H9 (cell line): Measurements from ENCODE around the gene FARP1. TPM values are rescaled to one million over a fixed set of nuclear protein-coding genes. Genes with fewer than 3 reads are reported as not detected.
A peak's percentile ranks its signal among the peaks of the same experiment; 100 is the strongest.

Experiments
- DNase-seq: peaks from one replicate; pipeline ENCODE4 v3.0.0-alpha.2; 2017
- H2AFZ ChIP-seq: one replicate; pipeline ENCODE4 v1.6.1; 2013; ENCODE audit warnings: mild to moderate bottlenecking, low read length, control low read depth, moderate library complexity
- H2AK5ac ChIP-seq: 2 replicates; pipeline ENCODE4 v1.6.1; 2013; ENCODE audit warnings: low read length, control low read depth, mixed read lengths; ENCODE audit not compliant: insufficient read length
- H2BK120ac ChIP-seq: one replicate; pipeline ENCODE4 v1.6.1; 2013; ENCODE audit warnings: low read depth, mild to moderate bottlenecking, low read length, control low read depth, inconsistent platforms; ENCODE audit not compliant: poor library complexity, severe bottlenecking
- H2BK12ac ChIP-seq: 2 replicates; pipeline ENCODE4 v1.6.1; 2013; ENCODE audit warnings: low read length, control low read depth, mixed read lengths, low read depth; ENCODE audit not compliant: insufficient read length
- H2BK15ac ChIP-seq: 2 replicates; pipeline ENCODE4 v1.6.1; 2013; ENCODE audit warnings: low read depth, low read length, control low read depth
- H2BK20ac ChIP-seq: one replicate; pipeline ENCODE4 v1.6.1; 2013; ENCODE audit warnings: low read depth, mild to moderate bottlenecking, low read length, control low read depth, inconsistent platforms; ENCODE audit not compliant: poor library complexity, severe bottlenecking
- H2BK5ac ChIP-seq: 2 replicates; pipeline ENCODE4 v1.6.1; 2013; ENCODE audit warnings: low read length, control low read depth, mixed read lengths; ENCODE audit not compliant: insufficient read length
- H3K14ac ChIP-seq: 2 replicates; pipeline ENCODE4 v1.6.1; 2013; ENCODE audit warnings: low read length, control low read depth; ENCODE audit not compliant: insufficient read depth
- H3K18ac ChIP-seq: 2 replicates; pipeline ENCODE4 v1.6.1; 2013; ENCODE audit warnings: low read depth, mild to moderate bottlenecking, mixed read lengths, low read length, control low read depth; ENCODE audit not compliant: insufficient read length
- H3K23ac ChIP-seq: 2 replicates; pipeline ENCODE4 v1.6.1; 2013; ENCODE audit warnings: low read length, control low read depth, mixed read lengths, low read depth; ENCODE audit not compliant: insufficient read length
- H3K23me2 ChIP-seq: 2 replicates; pipeline ENCODE4 v1.6.1; 2013; ENCODE audit warnings: low read depth, mild to moderate bottlenecking, mixed read lengths, low read length, control low read depth; ENCODE audit not compliant: insufficient read length, poor library complexity, severe bottlenecking
- H3K27ac ChIP-seq: 2 replicates; pipeline ENCODE4 v1.5.1; 2013; ENCODE audit warnings: low read length, control low read depth, mixed read lengths, low read depth; ENCODE audit not compliant: insufficient read length
- H3K27me3 ChIP-seq: 2 replicates; pipeline ENCODE4 v1.6.1; 2013; ENCODE audit warnings: low read length, control low read depth, inconsistent platforms; ENCODE audit not compliant: insufficient read depth
- H3K4ac ChIP-seq: 2 replicates; pipeline ENCODE4 v1.6.1; 2013; ENCODE audit warnings: low read depth, mild to moderate bottlenecking, control low read depth, inconsistent platforms, low read length, moderate library complexity
- H3K4me1 ChIP-seq: 2 replicates; pipeline ENCODE4 v1.6.1; 2013; ENCODE audit warnings: low read length, control low read depth, inconsistent platforms; ENCODE audit not compliant: insufficient read depth
- H3K4me2 ChIP-seq: 2 replicates; pipeline ENCODE4 v1.6.1; 2013; ENCODE audit warnings: low read length, control low read depth, mixed read lengths; ENCODE audit not compliant: insufficient read length, insufficient read depth
- H3K56ac ChIP-seq: 2 replicates; pipeline ENCODE4 v1.6.1; 2013; ENCODE audit warnings: low read depth, mild to moderate bottlenecking, mixed read lengths, low read length, control low read depth; ENCODE audit not compliant: insufficient read length
- H3K79me1 ChIP-seq: 2 replicates; pipeline ENCODE4 v1.6.1; 2013; ENCODE audit warnings: low read depth, mild to moderate bottlenecking, moderate library complexity, low read length, control low read depth, inconsistent platforms; ENCODE audit not compliant: insufficient read depth, poor library complexity, severe bottlenecking
- H3K79me2 ChIP-seq: 2 replicates; pipeline ENCODE4 v1.6.1; 2013; ENCODE audit warnings: low read length, control low read depth, inconsistent platforms; ENCODE audit not compliant: insufficient read depth
- H3K9ac ChIP-seq: 2 replicates; pipeline ENCODE4 v1.6.1; 2013; ENCODE audit warnings: low read length, control low read depth, mixed read lengths; ENCODE audit not compliant: insufficient read length; ENCODE audit errors: extremely low read depth
- H3K9me3 ChIP-seq: one replicate; pipeline ENCODE4 v1.6.1; 2013; ENCODE audit warnings: low read depth, low read length, inconsistent platforms; ENCODE audit not compliant: control insufficient read depth
- H3T11ph ChIP-seq: one replicate; pipeline ENCODE4 v1.6.1; 2013; ENCODE audit warnings: mild to moderate bottlenecking, low read length, control low read depth, inconsistent platforms
- H4K20me1 ChIP-seq: one replicate; pipeline ENCODE4 v1.6.1; 2013; ENCODE audit not compliant: control insufficient read depth, insufficient read length, insufficient read depth
- H4K5ac ChIP-seq: 2 replicates; pipeline ENCODE4 v1.6.1; 2013; ENCODE audit warnings: low read depth, mild to moderate bottlenecking, mixed read lengths, low read length, control low read depth; ENCODE audit not compliant: insufficient read length
- H4K8ac ChIP-seq: replicated peaks from 2 replicates; pipeline ENCODE4 v1.6.1; 2013; ENCODE audit warnings: low read length, control low read depth, mixed read lengths, low read depth; ENCODE audit not compliant: insufficient read length
- H4K91ac ChIP-seq: 2 replicates; pipeline ENCODE4 v1.6.1; 2013; ENCODE audit warnings: low read depth, mild to moderate bottlenecking, moderate library complexity, mixed read lengths, low read length, control low read depth; ENCODE audit not compliant: insufficient read length
- H3K27ac Mint-ChIP-seq, 3 experiments: 2 replicates in 2 of 3; 3 replicates in 1 of 3; pipeline ENCODE4 v1.8.0; 2020 to 2021; ENCODE audit warnings: mixed read lengths in 3 of 3, mild to moderate bottlenecking in 1 of 3, moderate library complexity in 1 of 3
- H3K27me3 Mint-ChIP-seq: 2 replicates; pipeline ENCODE4 v1.8.0; 2021; ENCODE audit warnings: low read depth, mild to moderate bottlenecking, moderate library complexity, mixed read lengths
- H3K36me3 Mint-ChIP-seq, 3 experiments: 2 replicates in 2 of 3; 3 replicates in 1 of 3; pipeline ENCODE4 v1.8.0; 2020 to 2021; ENCODE audit warnings: low read depth in 3 of 3, mixed read lengths in 3 of 3; ENCODE audit not compliant: insufficient read depth in 1 of 3
- H3K4me1 Mint-ChIP-seq, 2 experiments: 2 replicates each; pipeline ENCODE4 v1.8.0; 2020; ENCODE audit warnings: mixed read lengths in 2 of 2
- H3K4me3 Mint-ChIP-seq, 2 experiments: 2 replicates in 1 of 2; 3 replicates in 1 of 2; pipeline ENCODE4 v1.8.0; 2020 to 2021; ENCODE audit warnings: mild to moderate bottlenecking in 2 of 2, mixed read lengths in 2 of 2, moderate library complexity in 1 of 2
- H3K9me3 Mint-ChIP-seq, 2 experiments: 2 replicates in 1 of 2; 3 replicates in 1 of 2; pipeline ENCODE4 v1.8.0; 2020; ENCODE audit warnings: mild to moderate bottlenecking in 2 of 2, mixed read lengths in 2 of 2, moderate library complexity in 1 of 2
- WGBS: extraction: QIAGEN DNeasy Blood & Tissue Kit; methylation state at CpG from one replicate; pipeline ENCODE4 v1.1.7; 2013; ENCODE audit warnings: missing lambda C conversion rate, low lambda C conversion rate, mixed read lengths; ENCODE audit not compliant: insufficient read length; ENCODE audit errors: extremely low coverage; 5-methylcytosine and 5-hydroxymethylcytosine counted together
- total RNA-seq: library from RNA; stranded (reverse); gene quantifications from 2 replicates; pipeline ENCODE4 v1.2.1, GENCODE V29; 2021
- TF ChIP-seq, protein P1 (sequence below): fragments of 200-600 bp; sonication (generic); conservative IDR thresholded peaks from 3 replicates; pipeline ENCODE4 v1.8.0; 2021; ENCODE audit warnings: antibody characterized with exemption, mild to moderate bottlenecking

FARP1 gene
- total RNA-seq, 1 experiment from 2014 or later: 95.9 TPM

GRCh38 chr13:98273824-98274742 is 131.2 kb downstream of the FARP1 start:
- peak; percentile 50 for DNase-seq
- H4K91ac ChIP-seq: no peak overlapping the region
- H3K27me3 Mint-ChIP-seq: no peaks in the 10 kb centered on the region
- no peak overlapping the region for H2BK15ac ChIP-seq
- peak overlapping the region; percentile 54; the same call in 1 of the 2 replicates for H3K14ac ChIP-seq
- H4K5ac ChIP-seq: no peak overlapping the region
- H3K4ac ChIP-seq: no peak overlapping the region; the same call in 1 of the 2 replicates
- no peak overlapping the region for H3K23ac ChIP-seq
- no peak overlapping the region for H4K8ac ChIP-seq
- H3K9ac ChIP-seq: no peak overlapping the region
- H2AK5ac ChIP-seq: no peak overlapping the region
- peaks cover 49 to 51% of the 10 kb centered on the region in 2 experiments for H3K4me1 Mint-ChIP-seq
- H2BK5ac ChIP-seq: no peak overlapping the region
- H3K4me1 ChIP-seq: peaks cover 15% of the 10 kb centered on the region; the same call in 1 of the 2 replicates
- no peak overlapping the region for H2BK20ac ChIP-seq
- H3K9me3 ChIP-seq: no peaks in the 10 kb centered on the region
- TF ChIP-seq, protein P1, sequence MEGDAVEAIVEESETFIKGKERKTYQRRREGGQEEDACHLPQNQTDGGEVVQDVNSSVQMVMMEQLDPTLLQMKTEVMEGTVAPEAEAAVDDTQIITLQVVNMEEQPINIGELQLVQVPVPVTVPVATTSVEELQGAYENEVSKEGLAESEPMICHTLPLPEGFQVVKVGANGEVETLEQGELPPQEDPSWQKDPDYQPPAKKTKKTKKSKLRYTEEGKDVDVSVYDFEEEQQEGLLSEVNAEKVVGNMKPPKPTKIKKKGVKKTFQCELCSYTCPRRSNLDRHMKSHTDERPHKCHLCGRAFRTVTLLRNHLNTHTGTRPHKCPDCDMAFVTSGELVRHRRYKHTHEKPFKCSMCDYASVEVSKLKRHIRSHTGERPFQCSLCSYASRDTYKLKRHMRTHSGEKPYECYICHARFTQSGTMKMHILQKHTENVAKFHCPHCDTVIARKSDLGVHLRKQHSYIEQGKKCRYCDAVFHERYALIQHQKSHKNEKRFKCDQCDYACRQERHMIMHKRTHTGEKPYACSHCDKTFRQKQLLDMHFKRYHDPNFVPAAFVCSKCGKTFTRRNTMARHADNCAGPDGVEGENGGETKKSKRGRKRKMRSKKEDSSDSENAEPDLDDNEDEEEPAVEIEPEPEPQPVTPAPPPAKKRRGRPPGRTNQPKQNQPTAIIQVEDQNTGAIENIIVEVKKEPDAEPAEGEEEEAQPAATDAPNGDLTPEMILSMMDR: no peak
- peak overlapping the region; percentile 83 for H2BK120ac ChIP-seq
- no peaks in the 10 kb centered on the region for H3K23me2 ChIP-seq
- H3K4me3 Mint-ChIP-seq: peak overlapping the region; percentile 1 to 16; a peak in 2 of 5 replicates
- H3K27me3 ChIP-seq: no peaks in the 10 kb centered on the region
- no peak overlapping the region for H3T11ph ChIP-seq
- H4K20me1 ChIP-seq: no peaks in the 10 kb centered on the region
- H3K79me1 ChIP-seq: no peaks in the 10 kb centered on the region
- H3K18ac ChIP-seq: peak overlapping the region; percentile 32
- no peak overlapping the region for H2AFZ ChIP-seq
- no peak overlapping the region for H3K56ac ChIP-seq
- WGBS: no CpG with 5 or more reads among the region's 12 CpGs
- peak overlapping the region; percentile 48 for H3K27ac ChIP-seq
- no peak overlapping the region for H3K4me2 ChIP-seq
- H3K36me3 Mint-ChIP-seq: peaks cover 0 to 2% (median 0%) of the 10 kb centered on the region in 3 experiments; a peak in 2 of 7 replicates
- no peaks in the 10 kb centered on the region for H3K9me3 Mint-ChIP-seq
- H3K27ac Mint-ChIP-seq: peak overlapping the region; percentile 94 to 98 (median 96)
- peaks cover 5% of the 10 kb centered on the region; the same call in 1 of the 2 replicates for H3K79me2 ChIP-seq
- no peak overlapping the region for H2BK12ac ChIP-seq
